SIG-M5 (cell line): Measurements from ENCODE around the gene ABHD16A.

Experiments
- DNase-seq: peaks from one replicate; lab custom pipeline; 2025; lab: John Stamatoyannopoulos, UW

Gene ABHD16A

GRCh38 chr6:31662124-31662723 lies 40.9 kb downstream of the ABHD16A start:
- no peak for DNase-seq

GRCh38 chr6:31661262-31662123 lies 41.6 kb downstream of the ABHD16A start:
- DNase-seq: no peak

GRCh38 chr6:31660381-31661261 lies 42.5 kb downstream of the ABHD16A start, which contains the start of gene C6orf47:
Gene C6orf47, minus strand, starts transcription at chr6:31660778. Its CDS starts 831 bp downstream, at chr6:31659947.
- DNase-seq: no peak

- DNase-seq: no peak
Observed at GRCh38 chr6:31659649-31660380, 43.3 kb downstream of the ABHD16A start.

- no peak for DNase-seq
Observed at GRCh38 chr6:31658983-31659648, 44.0 kb downstream of the ABHD16A start.

- no peak for DNase-seq
Observed at GRCh38 chr6:31658158-31658688, 44.9 kb downstream of the ABHD16A start.

GRCh38 chr6:31657406-31658157 lies 45.5 kb downstream of the ABHD16A start:
- DNase-seq: no peak

- DNase-seq: no peak
Observed at GRCh38 chr6:31655349-31656237, 47.5 kb downstream of the ABHD16A start, which contains the start of gene APOM. Gene APOM, plus strand, starts transcription at chr6:31655894. Its CDS starts 73 bp downstream, at chr6:31655967.

- DNase-seq: no peak
Observed at GRCh38 chr6:31654574-31655348, 48.4 kb downstream of the ABHD16A start.

- DNase-seq: peak; percentile 77
Observed at GRCh38 chr6:31652925-31653724, 50.0 kb downstream of the ABHD16A start.

- DNase-seq: peak; percentile 33
Observed at GRCh38 chr6:31651602-31652191, 51.4 kb downstream of the ABHD16A start.

GRCh38 chr6:31645325-31645724 lies 57.8 kb downstream of the ABHD16A start:
- no peak for DNase-seq

GRCh38 chr6:31643818-31644454 lies 59.2 kb downstream of the ABHD16A start:
- DNase-seq: no peak

- DNase-seq: no peak
Observed at GRCh38 chr6:31642798-31643570, 60.1 kb downstream of the ABHD16A start.

- DNase-seq: no peak
Observed at GRCh38 chr6:31641370-31641769, 61.8 kb downstream of the ABHD16A start.

GRCh38 chr6:31640612-31641011 lies 62.5 kb downstream of the ABHD16A start:
- no peak for DNase-seq
